HEK293 (cell line): ENCODE data around the gene RFNG.

ENCODE experiments used
- CTCF ChIA-PET: fragments of 350-600 bp; formaldehyde crosslinking; extraction: SDS; loops from one replicate; lab custom pipeline; 2021; ENCODE audit warnings: antibody characterized with exemption; lab: Yijun Ruan, JAX
- POLR2A ChIA-PET: fragments of 300-600 bp; formaldehyde crosslinking; extraction: SDS; loops from one replicate; lab custom pipeline; 2020; ENCODE audit warnings: antibody characterized with exemption, inconsistent platforms; lab: Yijun Ruan, JAX
- H3K27ac ChIP-seq: fragments of 200-500 bp; sonication (Bioruptor generic); 2 replicates; pipeline ENCODE4 v1.5.1; 2014; ENCODE audit warnings: low read depth, low read length, control low read depth, inconsistent platforms; ENCODE audit errors: extremely low read depth
- H3K36me3 ChIP-seq, 2 experiments: fragments of 200-500 bp in 1 of 2; sonication (Bioruptor generic) in 1 of 2; 1 replicate in 1 of 2; 2 replicates in 1 of 2; pipeline ENCODE4 v1.5.1; 2014 to 2017; ENCODE audit warnings: inconsistent platforms in 2 of 2, low read length in 2 of 2; ENCODE audit not compliant: control insufficient read depth in 2 of 2, insufficient read depth in 1 of 2
- H3K4me1 ChIP-seq: fragments of 200-500 bp; sonication (Bioruptor generic); 2 replicates; pipeline ENCODE4 v1.5.1; 2014; ENCODE audit warnings: mild to moderate bottlenecking, low read length, inconsistent platforms; ENCODE audit not compliant: control insufficient read depth, insufficient read depth
- H3K4me3 ChIP-seq: 2 replicates; pipeline ENCODE4 v1.5.1; 2011; ENCODE audit warnings: low read depth, mild to moderate bottlenecking, control low read depth, low read length, moderate library complexity
- H3K9me3 ChIP-seq: fragments of 200-500 bp; sonication (Bioruptor generic); 2 replicates; pipeline ENCODE4 v1.5.1; 2014; ENCODE audit warnings: low read depth, low read length, inconsistent platforms; ENCODE audit not compliant: control insufficient read depth, insufficient read depth
- BCL11B ChIP-seq: fragments of 450-650 bp; formaldehyde crosslinking; IDR thresholded peaks from 2 replicates; pipeline ENCODE4 v1.5.1; 2016; ENCODE audit warnings: low read depth, missing biosample characterization, missing genetic modification characterization
- GLIS2 ChIP-seq: fragments of 450-650 bp; formaldehyde crosslinking; IDR thresholded peaks from 2 replicates; pipeline ENCODE4 v1.5.1; 2016; ENCODE audit warnings: missing biosample characterization, missing genetic modification characterization
- IKZF3 ChIP-seq: fragments of 450-650 bp; IDR thresholded peaks from 2 replicates; pipeline ENCODE4 v1.5.0; 2018; ENCODE audit warnings: missing biosample characterization, mild to moderate bottlenecking, missing genetic modification characterization, moderate library complexity
- PATZ1 ChIP-seq: fragments of 450-650 bp; formaldehyde crosslinking; IDR thresholded peaks from 2 replicates; pipeline ENCODE4 v1.5.1; 2016; ENCODE audit warnings: missing biosample characterization, missing genetic modification characterization
- SCRT1 ChIP-seq: fragments of 450-650 bp; formaldehyde crosslinking; IDR thresholded peaks from 2 replicates; pipeline ENCODE4 v1.5.1; 2016; ENCODE audit warnings: missing biosample characterization, missing genetic modification characterization, borderline replicate concordance
- SP2 ChIP-seq: fragments of 450-650 bp; formaldehyde crosslinking; IDR thresholded peaks from 2 replicates; pipeline ENCODE4 v1.5.1; 2016; ENCODE audit warnings: missing biosample characterization, missing genetic modification characterization
- SP7 ChIP-seq: fragments of 450-650 bp; formaldehyde crosslinking; IDR thresholded peaks from 2 replicates; pipeline ENCODE4 v1.5.1; 2016; ENCODE audit warnings: missing biosample characterization, missing genetic modification characterization
- TCF7L2 ChIP-seq: IDR thresholded peaks from 2 replicates; pipeline ENCODE4 v1.6.1; 2011; ENCODE audit warnings: low read depth, mild to moderate bottlenecking, inconsistent platforms, low read length, moderate library complexity, borderline replicate concordance
- TSHZ1 ChIP-seq: fragments of 450-650 bp; formaldehyde crosslinking; IDR thresholded peaks from 2 replicates; pipeline ENCODE4 v1.5.1; 2016; ENCODE audit warnings: missing biosample characterization, missing genetic modification characterization, borderline replicate concordance
- ZBTB26 ChIP-seq: fragments of 450-650 bp; formaldehyde crosslinking; optimal IDR thresholded peaks from 2 replicates; pipeline ENCODE3; 2016; ENCODE audit warnings: missing biosample characterization, mild to moderate bottlenecking, missing genetic modification characterization
- ZBTB8A ChIP-seq: fragments of 450-650 bp; formaldehyde crosslinking; IDR thresholded peaks from 2 replicates; pipeline ENCODE4 v1.5.1; 2016; ENCODE audit warnings: missing biosample characterization, missing genetic modification characterization
- ZEB2 ChIP-seq: fragments of 450-650 bp; formaldehyde crosslinking; IDR thresholded peaks from 2 replicates; pipeline ENCODE4 v1.5.1; 2016; ENCODE audit warnings: missing biosample characterization, missing genetic modification characterization
- ZFP41 ChIP-seq: fragments of 450-650 bp; formaldehyde crosslinking; IDR thresholded peaks from 2 replicates; pipeline ENCODE4 v1.5.1; 2016; ENCODE audit warnings: missing biosample characterization, missing genetic modification characterization, borderline replicate concordance
- ZFP69B ChIP-seq: fragments of 450-650 bp; formaldehyde crosslinking; IDR thresholded peaks from 2 replicates; pipeline ENCODE4 v1.5.1; 2016; ENCODE audit warnings: missing biosample characterization, missing genetic modification characterization
- ZIC2 ChIP-seq: fragments of 450-650 bp; formaldehyde crosslinking; IDR thresholded peaks from 2 replicates; pipeline ENCODE4 v1.5.1; 2016; ENCODE audit warnings: missing biosample characterization, missing genetic modification characterization
- ZNF133 ChIP-seq: fragments of 450-650 bp; formaldehyde crosslinking; IDR thresholded peaks from 2 replicates; pipeline ENCODE4 v1.5.1; 2016; ENCODE audit warnings: missing biosample characterization, missing genetic modification characterization
- ZNF146 ChIP-seq: fragments of 450-650 bp; formaldehyde crosslinking; IDR thresholded peaks from 2 replicates; pipeline ENCODE4 v1.5.1; 2016; ENCODE audit warnings: missing biosample characterization, missing genetic modification characterization
- ZNF16 ChIP-seq: fragments of 450-650 bp; formaldehyde crosslinking; IDR thresholded peaks from 2 replicates; pipeline ENCODE4 v1.5.1; 2016; ENCODE audit warnings: low read depth, missing biosample characterization, missing genetic modification characterization
- ZNF184 ChIP-seq: fragments of 450-650 bp; IDR thresholded peaks from 2 replicates; pipeline ENCODE4 v1.5.1; 2018; ENCODE audit warnings: missing biosample characterization, mild to moderate bottlenecking, missing genetic modification characterization
- ZNF274 ChIP-seq, 2 experiments: fragments of 200-500 bp in 1 of 2; fragments of 450-650 bp in 1 of 2; sonication (Bioruptor generic) in 1 of 2; formaldehyde crosslinking in 1 of 2; IDR thresholded peaks; 2 replicates each; pipeline versions ENCODE4 v1.5.1 to v1.6.1; 2014 to 2016; ENCODE audit warnings: borderline replicate concordance in 1 of 2, inconsistent platforms in 1 of 2, low read length in 1 of 2, missing biosample characterization in 1 of 2, missing genetic modification characterization in 1 of 2
- ZNF341 ChIP-seq: fragments of 450-650 bp; formaldehyde crosslinking; IDR thresholded peaks from 2 replicates; pipeline ENCODE4; 2016; ENCODE audit warnings: low read depth, missing biosample characterization, missing genetic modification characterization
- ZNF366 ChIP-seq: fragments of 450-650 bp; formaldehyde crosslinking; conservative IDR thresholded peaks from 2 replicates; pipeline ENCODE4 v1.5.1; 2016; ENCODE audit warnings: missing biosample characterization, missing genetic modification characterization
- ZNF530 ChIP-seq: fragments of 450-650 bp; formaldehyde crosslinking; IDR thresholded peaks from 2 replicates; pipeline ENCODE4 v1.5.1; 2016; ENCODE audit warnings: low read depth, missing biosample characterization, missing genetic modification characterization
- ZNF600 ChIP-seq: fragments of 450-650 bp; formaldehyde crosslinking; IDR thresholded peaks from 2 replicates; pipeline ENCODE4 v1.5.1; 2016; ENCODE audit warnings: missing biosample characterization, missing genetic modification characterization
- ZNF747 ChIP-seq: fragments of 450-650 bp; formaldehyde crosslinking; IDR thresholded peaks from 2 replicates; pipeline ENCODE4 v1.5.1; 2016; ENCODE audit warnings: missing biosample characterization, missing genetic modification characterization
- ZNF776 ChIP-seq: fragments of 450-650 bp; formaldehyde crosslinking; IDR thresholded peaks from 2 replicates; pipeline ENCODE4 v1.5.0; 2017; ENCODE audit warnings: missing biosample characterization, missing genetic modification characterization, borderline replicate concordance
- ZNF843 ChIP-seq: fragments of 450-650 bp; formaldehyde crosslinking; IDR thresholded peaks from 2 replicates; pipeline ENCODE4 v1.5.1; 2016; ENCODE audit warnings: missing biosample characterization, missing genetic modification characterization
- TF ChIP-seq, protein P1 (sequence below): fragments of 450-650 bp; formaldehyde crosslinking; IDR thresholded peaks from 2 replicates; pipeline ENCODE4 v1.5.1; 2016; ENCODE audit warnings: missing biosample characterization, missing genetic modification characterization

Gene RFNG

GRCh38 chr17:82034371-82035011, 17.1 kb downstream of the RFNG start:
- Histone ChIP-seq H3K4me1 (peaks cover 10% of the 10 kb centered on the region), H3K4me3 (no peak overlapping the region), H3K9me3 (no peaks in the 10 kb centered on the region), H3K36me3 (peaks cover 0 to 41% of the 10 kb centered on the region in 2 experiments; a peak in 1 of 3 replicates), H3K27ac (peak overlapping the region; percentile 29)
- CTCF ChIA-PET, result interaction anchor here (1.0 to 7.2 kb wide), 6 partner anchors 9 to 120 kb away, joined by 3 to 42 read pairs (median 4); partner anchors contain the start of genes CENPX and LRRC45
- POLR2A ChIA-PET, result interaction anchor here (1.1 to 6.0 kb wide), 7 partner anchors 12 to 75 kb away, joined by 3 to 56 read pairs (median 5); partner anchors contain the start of genes CENPX, GPS1, LRRC45 and RFNG
- 0 out of 2 replicates have a peak, but pooled peaks have one; percentile 34 for TF ChIP-seq TCF7L2
- TF ChIP-seq ZNF747, result no peak
- TF ChIP-seq, protein P1, sequence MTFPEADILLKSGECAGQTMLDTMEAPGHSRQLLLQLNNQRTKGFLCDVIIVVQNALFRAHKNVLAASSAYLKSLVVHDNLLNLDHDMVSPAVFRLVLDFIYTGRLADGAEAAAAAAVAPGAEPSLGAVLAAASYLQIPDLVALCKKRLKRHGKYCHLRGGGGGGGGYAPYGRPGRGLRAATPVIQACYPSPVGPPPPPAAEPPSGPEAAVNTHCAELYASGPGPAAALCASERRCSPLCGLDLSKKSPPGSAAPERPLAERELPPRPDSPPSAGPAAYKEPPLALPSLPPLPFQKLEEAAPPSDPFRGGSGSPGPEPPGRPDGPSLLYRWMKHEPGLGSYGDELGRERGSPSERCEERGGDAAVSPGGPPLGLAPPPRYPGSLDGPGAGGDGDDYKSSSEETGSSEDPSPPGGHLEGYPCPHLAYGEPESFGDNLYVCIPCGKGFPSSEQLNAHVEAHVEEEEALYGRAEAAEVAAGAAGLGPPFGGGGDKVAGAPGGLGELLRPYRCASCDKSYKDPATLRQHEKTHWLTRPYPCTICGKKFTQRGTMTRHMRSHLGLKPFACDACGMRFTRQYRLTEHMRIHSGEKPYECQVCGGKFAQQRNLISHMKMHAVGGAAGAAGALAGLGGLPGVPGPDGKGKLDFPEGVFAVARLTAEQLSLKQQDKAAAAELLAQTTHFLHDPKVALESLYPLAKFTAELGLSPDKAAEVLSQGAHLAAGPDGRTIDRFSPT (tag by site-specific recombination), result peak; percentile 63
- TF ChIP-seq ZNF843 (tag by site-specific recombination), result no peak
- TF ChIP-seq ZNF133 (tag by site-specific recombination), result no peak
- no peak for TF ChIP-seq ZNF274 (IDR thresholded peaks at IDR 0.05; ENCODE audit: low read length)
- no peak for TF ChIP-seq ZNF274 (tag by site-specific recombination; IDR thresholded peaks at IDR 0.05; ENCODE audit: borderline replicate concordance)
- peak; percentile 64 for TF ChIP-seq PATZ1
- peak; percentile 93 for TF ChIP-seq ZBTB8A
- TF ChIP-seq SCRT1 (tag by site-specific recombination), result no peak
- TF ChIP-seq ZIC2, result peak; percentile 84
- peak; percentile 93 for TF ChIP-seq SP2 (tag by site-specific recombination)
- no peak for TF ChIP-seq ZNF16 (tag by site-specific recombination)
- TF ChIP-seq SP7, result peak; percentile 27; the same call in 1 of the 2 replicates
- peak; percentile 71 for TF ChIP-seq ZNF146 (tag by site-specific recombination)
- TF ChIP-seq ZNF366 (tag by site-specific recombination), result no peak
- no peak for TF ChIP-seq ZFP41 (tag by site-specific recombination)
- TF ChIP-seq ZFP69B (tag by site-specific recombination), result peak; percentile 74; the same call in 1 of the 2 replicates
- TF ChIP-seq GLIS2, result 0 out of 2 replicates have a peak, but pooled peaks have one; percentile 14
- 0 out of 2 replicates have a peak, but pooled peaks have one; percentile 13 for TF ChIP-seq ZEB2 (tag by site-specific recombination)
- TF ChIP-seq ZNF776, result no peak
- 0 out of 2 replicates have a peak, but pooled peaks have one; percentile 27 for TF ChIP-seq BCL11B
- TF ChIP-seq ZBTB26 (tag by site-specific recombination), result peak; percentile 18
- no peak for TF ChIP-seq ZNF184 (tag by site-specific recombination)
- no peak for TF ChIP-seq TSHZ1 (tag by site-specific recombination)
- TF ChIP-seq ZNF530 (tag by site-specific recombination), result no peak
- peak; percentile 50 for TF ChIP-seq ZNF341 (tag by site-specific recombination)
- peak; percentile 87 for TF ChIP-seq ZNF600 (tag by site-specific recombination)
- TF ChIP-seq IKZF3 (tag by site-specific recombination), result peak; percentile 70; the same call in 1 of the 2 replicates
